H1 (cell line): Measurements from ENCODE around the gene HOXC13. TPM values are rescaled to one million over a fixed set of nuclear protein-coding genes. Genes with fewer than 3 reads are reported as not detected.

Experiments
- CTCF ChIA-PET: fragments of 300-600 bp; sonication (Branson Sonifier 250); formaldehyde crosslinking; loops from one replicate; lab custom pipeline; 2021; ENCODE audit not compliant: partially characterized antibody; lab: Charles Lee
- POLR2A ChIA-PET: fragments of 300-600 bp; sonication (Branson Sonifier 250); formaldehyde crosslinking; loops from one replicate; lab custom pipeline; 2021; ENCODE audit warnings: inconsistent platforms; ENCODE audit not compliant: partially characterized antibody; lab: Charles Lee
- DNase-seq, 2 experiments: peaks; one replicate each; pipeline versions ENCODE4 v3.0.0 to v3.0.0-alpha.2; 2010 to 2022; ENCODE audit warnings: low spot score in 2 of 2, low read depth in 1 of 2, mixed read lengths in 1 of 2
- FAIRE-seq: peaks from 2 replicates; lab custom pipeline; 2011; peaks lifted over from hg19 to GRCh38; lab: Jason Lieb, UNC
- H2AFZ ChIP-seq: 2 replicates; pipeline ENCODE4 v1.8.1; 2012; ENCODE audit warnings: low read length, inconsistent platforms
- H2AK5ac ChIP-seq: 2 replicates; pipeline ENCODE4 v1.6.1; 2013; ENCODE audit warnings: low read depth, low read length
- H2BK120ac ChIP-seq: replicated peaks from 2 replicates; pipeline ENCODE3; 2013; ENCODE audit warnings: low read depth, low read length, inconsistent platforms
- H2BK12ac ChIP-seq: 2 replicates; pipeline ENCODE4 v1.6.1; 2013; ENCODE audit warnings: low read depth, low read length
- H2BK15ac ChIP-seq: 2 replicates; pipeline ENCODE4 v1.6.1; 2013; ENCODE audit warnings: low read length
- H2BK20ac ChIP-seq: 2 replicates; pipeline ENCODE4 v1.6.1; 2013; ENCODE audit warnings: low read length
- H2BK5ac ChIP-seq: 2 replicates; pipeline ENCODE4 v1.6.1; 2013; ENCODE audit warnings: low read depth, low read length
- H3K14ac ChIP-seq: 2 replicates; pipeline ENCODE4 v1.6.1; 2013; ENCODE audit warnings: inconsistent platforms; ENCODE audit not compliant: insufficient read length
- H3K18ac ChIP-seq: 2 replicates; pipeline ENCODE4 v1.6.1; 2013; ENCODE audit warnings: low read length; ENCODE audit errors: extremely low read depth
- H3K23ac ChIP-seq: 2 replicates; pipeline ENCODE4 v1.6.1; 2013; ENCODE audit warnings: inconsistent platforms; ENCODE audit not compliant: insufficient read length
- H3K23me2 ChIP-seq: 2 replicates; pipeline ENCODE4 v1.6.1; 2013; ENCODE audit warnings: low read depth, low read length
- H3K27ac ChIP-seq: 2 replicates; pipeline ENCODE4 v1.6.1; 2011; ENCODE audit warnings: low read depth, low read length, inconsistent platforms
- H3K27me3 ChIP-seq, 4 experiments: replicated peaks in 1 of 4; 1 replicate in 1 of 4; 2 replicates in 3 of 4; pipeline versions ENCODE4 v1.6.1 to v1.8.1; 2011 to 2013; ENCODE audit warnings: low read length in 3 of 4, mild to moderate bottlenecking in 3 of 4, inconsistent platforms in 2 of 4, mixed read lengths in 2 of 4, moderate library complexity in 1 of 4; ENCODE audit not compliant: control insufficient read depth in 3 of 4, insufficient read depth in 3 of 4; ENCODE audit errors: extremely low read depth in 1 of 4
- H3K36me3 ChIP-seq, 4 experiments: 2 replicates each; pipeline versions ENCODE4 v1.6.1 to v1.8.1; 2011 to 2013; ENCODE audit warnings: mild to moderate bottlenecking in 4 of 4, low read length in 3 of 4, moderate library complexity in 2 of 4, control low read depth in 1 of 4, inconsistent platforms in 1 of 4; ENCODE audit not compliant: insufficient read depth in 4 of 4, control insufficient read depth in 2 of 4
- H3K4ac ChIP-seq: replicated peaks from 2 replicates; pipeline ENCODE3; 2013; ENCODE audit warnings: low read length, low read depth, mixed read lengths, inconsistent platforms; ENCODE audit not compliant: insufficient read length
- H3K4me1 ChIP-seq, 4 experiments: replicated peaks in 1 of 4; 1 replicate in 1 of 4; 2 replicates in 3 of 4; pipeline versions ENCODE4 v1.6.1 to v1.8.1; 2011 to 2013; ENCODE audit warnings: low read length in 3 of 4, inconsistent platforms in 2 of 4, mixed read lengths in 1 of 4; ENCODE audit not compliant: insufficient read depth in 4 of 4, control insufficient read depth in 3 of 4
- H3K4me2 ChIP-seq, 2 experiments: 2 replicates each; pipeline versions ENCODE4 v1.6.1 to v1.8.1; 2011 to 2013; ENCODE audit warnings: low read depth in 2 of 2, low read length in 2 of 2, control low read depth in 1 of 2, inconsistent platforms in 1 of 2, mild to moderate bottlenecking in 1 of 2; ENCODE audit not compliant: insufficient read depth in 1 of 2
- H3K4me3 ChIP-seq, 4 experiments: fragments of 200-600, 300-600 bp in 1 of 4; sonication (generic), shearing (Covaris generic), sonication (Bioruptor Twin) in 1 of 4; 2 replicates each; pipeline versions ENCODE4 v1.5.1 to v1.8.1; 2011 to 2016; ENCODE audit warnings: low read length in 4 of 4, low read depth in 3 of 4, control low read depth in 2 of 4, inconsistent platforms in 2 of 4, mild to moderate bottlenecking in 2 of 4, mixed read lengths in 1 of 4, moderate library complexity in 1 of 4; ENCODE audit not compliant: insufficient read depth in 2 of 4; ENCODE audit errors: extremely low read depth in 1 of 4
- H3K56ac ChIP-seq: replicated peaks from 2 replicates; pipeline ENCODE3; 2013; ENCODE audit warnings: low read depth, mild to moderate bottlenecking, mixed read lengths, low read length, inconsistent platforms; ENCODE audit not compliant: insufficient read length
- H3K79me1 ChIP-seq: 2 replicates; pipeline ENCODE4 v1.6.1; 2013; ENCODE audit warnings: low read depth, low read length, control low read depth
- H3K79me2 ChIP-seq, 2 experiments: 2 replicates each; pipeline versions ENCODE4 v1.6.1 to v1.8.1; 2012 to 2013; ENCODE audit warnings: low read length in 2 of 2, mild to moderate bottlenecking in 2 of 2, inconsistent platforms in 1 of 2; ENCODE audit not compliant: insufficient read depth in 2 of 2, control insufficient read depth in 1 of 2
- H3K9ac ChIP-seq, 4 experiments: replicated peaks in 1 of 4; 1 replicate in 1 of 4; 2 replicates in 3 of 4; pipeline versions ENCODE4 v1.6.1 to v1.8.1; 2011 to 2013; ENCODE audit warnings: low read depth in 3 of 4, low read length in 3 of 4, control low read depth in 2 of 4, mild to moderate bottlenecking in 2 of 4, moderate library complexity in 2 of 4, inconsistent platforms in 1 of 4; ENCODE audit errors: extremely low read depth in 1 of 4
- H3K9me3 ChIP-seq, 2 experiments: 2 replicates each; pipeline versions ENCODE4 v1.6.1 to v1.8.1; 2012 to 2013; ENCODE audit warnings: mild to moderate bottlenecking in 2 of 2, moderate library complexity in 2 of 2, control low read depth in 1 of 2, inconsistent platforms in 1 of 2, low read depth in 1 of 2, low read length in 1 of 2, mixed read lengths in 1 of 2; ENCODE audit not compliant: insufficient read depth in 2 of 2
- H4K20me1 ChIP-seq, 2 experiments: replicated peaks in 1 of 2; 2 replicates each; pipeline versions ENCODE3 to v1.8.1; 2011 to 2013; ENCODE audit warnings: inconsistent platforms in 2 of 2, low read length in 2 of 2, mild to moderate bottlenecking in 1 of 2; ENCODE audit not compliant: insufficient read depth in 2 of 2, control insufficient read depth in 1 of 2
- H4K5ac ChIP-seq: 2 replicates; pipeline ENCODE4 v1.6.1; 2013; ENCODE audit warnings: low read length, low read depth, mixed read lengths, inconsistent platforms; ENCODE audit not compliant: insufficient read length
- H4K8ac ChIP-seq: 2 replicates; pipeline ENCODE4 v1.8.0; 2013; ENCODE audit warnings: mild to moderate bottlenecking, moderate library complexity, low read length, inconsistent platforms; ENCODE audit not compliant: insufficient read depth; ENCODE audit errors: extremely low read depth
- H4K91ac ChIP-seq: replicated peaks from 2 replicates; pipeline ENCODE3; 2013; ENCODE audit warnings: low read length, mixed read lengths, inconsistent platforms; ENCODE audit not compliant: insufficient read length
- EZH2 ChIP-seq: fragments of 200-600 bp; sonication (generic); IDR thresholded peaks from 2 replicates; pipeline ENCODE4 v1.7.1; 2012; ENCODE audit warnings: low read depth, mild to moderate bottlenecking, moderate library complexity, low read length, inconsistent platforms; ENCODE audit not compliant: severe bottlenecking
- HDAC2 ChIP-seq, 2 experiments: fragments of 300-600 bp in 1 of 2; sonication (generic) in 1 of 2; IDR thresholded peaks; 2 replicates each; pipeline ENCODE4 v1.6.1; 2011 to 2012; ENCODE audit warnings: low read depth in 2 of 2, low read length in 2 of 2, mild to moderate bottlenecking in 2 of 2, moderate library complexity in 2 of 2, borderline replicate concordance in 1 of 2, inconsistent platforms in 1 of 2
- NANOG ChIP-seq: IDR thresholded peaks from 2 replicates; pipeline ENCODE4 v1.6.1; 2011; ENCODE audit warnings: low read length, low read depth, mild to moderate bottlenecking, inconsistent platforms; ENCODE audit not compliant: insufficient read depth, poor library complexity, severe bottlenecking
- SUZ12 ChIP-seq: fragments of 200-600 bp; sonication (generic); IDR thresholded peaks from 2 replicates; pipeline ENCODE4 v1.6.1; 2012; ENCODE audit warnings: mild to moderate bottlenecking, inconsistent platforms, low read length, moderate library complexity, mixed read lengths
- WGBS, 2 experiments: shearing (Covaris generic) in 1 of 2; methylation state at CpG; one replicate each; pipeline versions ENCODE4 v1.1.6 to v1.1.7; 2013 to 2015; ENCODE audit warnings: low lambda C conversion rate in 2 of 2, mixed read lengths in 2 of 2, inconsistent platforms in 1 of 2, low coverage in 1 of 2, missing lambda C conversion rate in 1 of 2; ENCODE audit not compliant: insufficient replicate concordance in 2 of 2, insufficient coverage in 1 of 2, insufficient read length in 1 of 2; ENCODE audit errors: extremely low coverage in 1 of 2, missing lambda C conversion rate in 1 of 2; 5-methylcytosine and 5-hydroxymethylcytosine counted together
- polyA plus RNA-seq, 7 experiments: library from polyadenylated mRNA; depleted of rRNA in 3 of 7; stranded (reverse) in 5 of 7; unstranded in 2 of 7; fragments of >200 nt in 5 of 7; fragments of 200-250 nt in 2 of 7; gene quantifications; 1 replicate in 5 of 7; 2 replicates in 1 of 7; 4 replicates in 1 of 7; pipeline versions ENCODE4 v1.2.1 to v1.2.3, GENCODE V29; 2011 to 2013; ENCODE audit warnings: missing spikeins in 2 of 7, mixed read lengths in 2 of 7
- total RNA-seq: library from RNA; stranded (reverse); fragmentation: NEBNext Ultra II Directional; extraction: Animal tissue kit (Norgen Biotek cat#: 25700); gene quantifications from 2 replicates; pipeline ENCODE4 v1.2.1, GENCODE V29; 2021

HOXC13 gene
- total and polyA plus RNA-seq, 2 of the 8 experiments (the other 6 are each of a cell fraction or from before 2014, with no cell fraction given): 0.02 TPM; not detected in 1

DNA sequence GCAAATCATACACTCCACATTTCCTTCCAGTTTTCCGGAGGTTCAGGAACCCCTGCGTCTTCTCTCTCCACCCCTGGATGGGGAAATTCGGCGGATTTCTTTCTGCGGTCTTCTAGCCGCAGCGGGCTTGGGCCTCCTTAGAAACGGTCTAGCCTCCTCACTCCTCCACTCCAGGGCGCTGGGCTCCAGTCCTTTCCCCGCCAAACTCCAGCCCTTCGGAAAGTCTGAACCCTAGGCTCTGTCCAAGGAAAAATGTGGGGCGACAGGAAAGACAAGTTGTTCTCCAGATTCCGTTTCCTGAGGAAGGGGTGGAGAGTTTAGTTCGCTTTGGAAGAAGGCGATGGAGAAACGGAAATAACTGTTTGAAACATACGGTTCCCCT, 44.9 kb downstream of the HOXC13 start:
- Histone ChIP-seq H3K27me3 (peaks cover 91 to 99% (median 97%) of the 10 kb centered on the region in 4 experiments), H2AK5ac (no peak overlapping the region), H3K23me2 (no peaks in the 10 kb centered on the region; the same call in 1 of the 2 replicates), H3K14ac (no peak overlapping the region), H3K23ac (no peak overlapping the region), H3K9ac (no peak overlapping the region), H2BK20ac (no peak overlapping the region), H3K4me2 (no peak overlapping the region), H4K5ac (no peak overlapping the region), H3K36me3 (peaks cover 0 to 8% (median 0%) of the 10 kb centered on the region in 4 experiments; a peak in 1 of 8 replicates), H2AFZ (no peak overlapping the region), H4K91ac (no peak overlapping the region), H2BK120ac (no peak overlapping the region), H3K4me1 (peaks cover 0 to 6% (median 3%) of the 10 kb centered on the region in 4 experiments; a peak in 4 of 7 replicates), H3K79me2 (no peaks in the 10 kb centered on the region), H3K18ac (no peak overlapping the region), H3K79me1 (no peaks in the 10 kb centered on the region), H3K4me3 (no peak overlapping the region), H2BK15ac (no peak overlapping the region), H3K4ac (no peak overlapping the region), H2BK5ac (no peak overlapping the region), H3K27ac (no peak overlapping the region), H4K8ac (no peak overlapping the region)
- DNase-seq (no peak), FAIRE-seq (no peak)
- 17% methylated on average over 17 of the region's 17 CpGs; no CpG with 5 or more reads in 1 of the 2 experiments for WGBS, 2 experiments
- POLR2A ChIA-PET: no interaction called here
- peak; percentile 94 for TF ChIP-seq SUZ12
- TF ChIP-seq EZH2: peak; percentile 90
- TF ChIP-seq HDAC2 (IDR thresholded peaks at IDR 0.05; ENCODE audit: borderline replicate concordance in 1 of 2, low read depth in 2 of 2, low read length in 2 of 2): no peak
- no peak for TF ChIP-seq NANOG
- TF ChIP-seq, all 59 proteins: peak for 2
- Histone ChIP-seq H2BK12ac (no peak overlapping the region), H4K20me1 (peaks cover 17 to 34% of the 10 kb centered on the region in 2 experiments), H3K9me3 (peaks cover 0 to 9% of the 10 kb centered on the region in 2 experiments; a peak in 1 of 4 replicates), H3K56ac (no peak overlapping the region)
- CTCF ChIA-PET: interaction anchor here (3.4 to 5.8 kb wide), 5 partner anchors 21 to 231 kb away, joined by 20 to 91 read pairs (median 40); partner anchors contain the start of genes HOXC12, HOXC8 and HOXC9
